Measurements from ENCODE around the gene L3MBTL1. TPM values are rescaled to one million over a fixed set of nuclear protein-coding genes. Genes with fewer than 3 reads are reported as not detected.

The L3MBTL1 gene
- total RNA-seq, 1 donor: 7.8 TPM

DNA sequence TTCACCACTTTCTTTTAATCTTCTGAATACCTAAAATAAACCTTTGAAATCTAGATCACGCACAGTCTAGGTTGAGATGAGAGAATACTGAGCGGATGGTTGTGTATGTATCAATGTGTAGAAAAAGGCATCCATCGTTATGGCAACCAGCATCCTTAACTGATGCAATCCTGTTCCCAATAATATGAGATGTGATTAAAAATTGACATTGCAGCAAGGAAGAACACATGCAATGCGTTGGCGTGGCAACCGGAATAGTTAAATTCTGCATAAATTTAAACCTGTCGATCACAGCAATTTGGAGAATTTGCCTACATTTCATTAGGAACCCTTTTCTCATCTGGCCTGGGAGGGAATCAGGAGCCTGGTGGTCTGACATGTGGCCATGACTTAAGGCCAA lies 1.3 kb upstream of the L3MBTL1 start:
- no peak overlapping the region for H3K4me3 ChIP-seq (ENCODE audit: low read depth, low read length)
- no peak for TF ChIP-seq CTCF (IDR thresholded peaks at IDR 0.05; ENCODE audit: insufficient read depth, low read depth, low read length)
- DNase-seq (ENCODE audit: low read depth): no peak

DNA sequence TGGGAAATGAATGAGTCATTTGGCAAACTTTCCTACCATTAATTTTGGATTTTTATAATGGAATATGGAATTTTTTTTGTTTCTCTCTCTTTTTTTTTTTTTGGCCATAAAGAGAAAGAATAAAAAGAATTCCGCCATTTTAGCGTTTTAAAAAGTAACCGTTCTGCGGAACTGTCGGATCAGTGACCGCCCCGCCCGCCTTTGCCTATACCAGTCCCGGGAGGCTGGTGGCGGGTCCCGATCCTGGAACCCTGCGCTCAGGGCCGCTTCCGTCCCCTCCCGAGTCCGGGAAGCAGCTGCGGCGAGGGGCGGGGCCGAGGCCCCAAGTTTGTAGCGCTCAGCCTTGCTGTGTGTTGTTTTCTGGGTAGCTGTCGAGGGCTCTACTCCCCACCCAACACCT lies 609 bp downstream of the L3MBTL1 start:
- TF ChIP-seq CTCF (IDR thresholded peaks at IDR 0.05; ENCODE audit: insufficient read depth, low read depth, low read length): no peak
- peak overlapping the region; percentile 66 for H3K4me3 ChIP-seq (ENCODE audit: low read depth, low read length)
- DNase-seq (ENCODE audit: low read depth): no peak

DNA sequence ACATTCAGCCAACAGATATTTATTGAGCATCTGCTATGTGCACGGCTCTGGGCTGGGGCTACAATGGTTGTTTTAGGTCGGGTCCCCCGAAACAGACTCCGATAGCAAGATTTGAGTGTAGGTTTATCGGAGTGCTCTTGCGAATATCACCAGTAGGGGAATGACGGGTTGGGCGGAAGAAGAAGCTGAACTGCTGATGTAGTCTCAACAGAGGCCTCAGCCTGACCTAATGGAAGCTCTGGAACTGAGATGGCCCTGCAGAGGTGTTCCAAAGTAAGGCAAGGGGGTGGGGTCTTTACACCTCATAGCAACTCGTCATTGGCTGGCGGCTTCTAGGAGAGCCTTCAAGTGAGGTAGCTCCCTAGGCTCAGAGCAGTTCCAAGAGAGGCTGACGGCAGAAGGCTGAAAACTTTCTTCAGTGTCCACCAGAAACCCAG lies 1.1 kb downstream of the L3MBTL1 start:
- DNase-seq (ENCODE audit: low read depth): no peak
- TF ChIP-seq CTCF (IDR thresholded peaks at IDR 0.05; ENCODE audit: insufficient read depth, low read depth, low read length): no peak

DNA sequence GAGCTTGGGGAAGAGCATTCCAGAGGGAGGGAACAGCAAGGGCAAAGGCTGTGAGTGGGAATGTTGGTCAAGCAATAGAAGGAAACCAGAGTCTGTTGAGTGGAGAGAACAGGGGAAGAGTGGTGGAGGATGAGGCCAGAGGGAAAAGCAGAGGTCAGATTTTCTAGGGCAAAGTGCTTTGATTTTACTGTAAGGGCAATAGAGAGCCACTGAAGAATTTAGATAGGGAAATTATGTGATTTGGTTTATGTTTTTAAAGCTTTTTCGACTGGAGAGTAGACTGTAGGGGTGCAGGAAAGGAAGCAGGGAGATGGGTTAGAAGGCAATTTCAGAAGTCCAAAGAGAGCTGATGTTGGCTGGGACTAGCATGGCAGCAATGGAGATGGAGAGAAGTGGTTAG lies 4.4 kb downstream of the L3MBTL1 start:
- H3K4me3 ChIP-seq (ENCODE audit: low read depth, low read length): no peak overlapping the region
- no peak for TF ChIP-seq CTCF (IDR thresholded peaks at IDR 0.05; ENCODE audit: insufficient read depth, low read depth, low read length)

More for the DNA sequence above, 1.1 kb downstream of the L3MBTL1 start:
- H3K4me3 ChIP-seq (ENCODE audit: low read depth, low read length): no peak overlapping the region

DNA sequence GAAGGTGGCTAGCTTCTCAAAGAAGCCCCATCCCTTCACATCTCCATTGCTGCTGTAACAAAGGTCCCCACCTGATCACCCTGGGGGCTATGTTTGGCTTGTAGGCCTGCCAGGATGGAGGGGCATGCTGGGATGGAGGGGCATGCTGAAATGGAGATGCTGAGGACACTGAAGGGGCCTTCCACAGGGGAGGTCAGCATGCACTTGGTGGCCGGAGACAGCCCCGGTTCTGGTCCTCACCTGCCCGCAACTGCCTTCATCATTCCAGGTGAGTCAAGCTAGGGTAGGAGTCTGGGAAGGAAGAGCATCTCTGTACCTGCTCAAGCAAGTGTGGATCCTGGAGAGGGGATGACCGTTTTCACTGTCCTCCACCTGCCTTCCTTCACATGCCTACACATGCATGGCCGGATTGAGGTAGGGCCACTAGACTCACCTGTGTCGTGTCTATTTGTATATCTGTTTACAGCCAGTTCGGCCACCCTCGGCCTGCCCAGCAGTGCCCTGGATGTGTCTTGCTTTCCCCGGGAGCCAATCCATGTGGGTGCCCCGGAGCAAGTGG lies 6.0 kb downstream of the L3MBTL1 start:
- DNase-seq (ENCODE audit: low read depth): no peak
- TF ChIP-seq CTCF (IDR thresholded peaks at IDR 0.05; ENCODE audit: insufficient read depth, low read depth, low read length): no peak
- peak overlapping the region; percentile 52 for H3K4me3 ChIP-seq (ENCODE audit: low read depth, low read length)

More for the DNA sequence above, 4.4 kb downstream of the L3MBTL1 start:
- DNase-seq (ENCODE audit: low read depth): no peak

DNA sequence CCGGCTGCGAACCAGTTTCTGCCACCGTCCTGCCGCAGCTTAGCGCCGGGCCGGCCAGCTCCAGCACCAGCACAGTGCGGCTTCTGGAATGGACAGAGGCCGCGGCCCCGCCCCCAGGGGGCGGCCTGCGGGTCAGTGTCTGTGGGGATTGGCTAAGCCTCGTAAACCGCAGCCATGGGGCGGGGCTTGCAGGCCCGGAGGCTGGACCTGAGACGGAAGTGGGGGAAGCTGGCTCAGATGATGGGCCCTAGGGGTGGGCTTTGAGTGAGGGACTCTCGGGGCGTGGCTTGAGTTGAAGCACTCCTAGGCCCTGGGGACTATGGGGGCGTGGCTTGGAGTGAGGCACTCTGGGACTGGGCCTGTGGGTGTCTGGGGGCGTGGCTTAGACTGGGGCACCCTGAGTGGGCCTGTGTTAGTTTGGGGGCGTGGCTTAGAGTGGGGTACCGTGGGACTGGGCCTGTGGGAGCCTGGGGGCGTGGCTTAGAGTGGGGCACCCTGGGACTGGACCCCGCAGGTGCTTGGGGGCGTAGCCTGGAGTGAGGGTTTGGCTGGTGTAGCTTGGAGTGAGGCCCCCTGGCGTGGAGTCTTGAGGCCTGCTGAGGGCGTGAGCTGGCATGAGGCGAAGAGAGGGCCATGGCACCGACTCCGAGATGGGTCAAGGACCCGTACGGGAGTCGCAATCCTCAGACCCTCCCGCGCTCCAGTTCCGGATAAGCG lies 6.6 kb downstream of the L3MBTL1 start:
- peak; percentile 99 for DNase-seq (ENCODE audit: low read depth)
- H3K4me3 ChIP-seq (ENCODE audit: low read depth, low read length): peak overlapping the region; percentile 65
- peak; percentile 38 for TF ChIP-seq CTCF (IDR thresholded peaks at IDR 0.05; ENCODE audit: insufficient read depth, low read depth, low read length)
